ENCODE measurements around the gene FAM118B. TPM values are rescaled to one million over a fixed set of nuclear protein-coding genes. Genes with fewer than 3 reads are reported as not detected.

Gene FAM118B
- total RNA-seq, 1 donor: 38.0 TPM

- no peak overlapping the region for H3K4me3 ChIP-seq (ENCODE audit: low read depth, low read length)
- peak; percentile 94 for DNase-seq (ENCODE audit: low read depth)
- TF ChIP-seq CTCF (IDR thresholded peaks at IDR 0.05; ENCODE audit: insufficient read depth, low read depth, low read length): no peak
Observed at GRCh38 chr11:126284829-126285228, 73.2 kb downstream of the FAM118B start.

GRCh38 chr11:126288237-126288636 is 76.7 kb downstream of the FAM118B start:
- TF ChIP-seq CTCF (IDR thresholded peaks at IDR 0.05; ENCODE audit: insufficient read depth, low read depth, low read length): no peak
- DNase-seq (ENCODE audit: low read depth): no peak
- H3K4me3 ChIP-seq (ENCODE audit: low read depth, low read length): no peak overlapping the region

- no peak overlapping the region for H3K4me3 ChIP-seq (ENCODE audit: low read depth, low read length)
- no peak for DNase-seq (ENCODE audit: low read depth)
- no peak for TF ChIP-seq CTCF (IDR thresholded peaks at IDR 0.05; ENCODE audit: insufficient read depth, low read depth, low read length)
Observed at GRCh38 chr11:126290887-126291286, 79.3 kb downstream of the FAM118B start.

- no peak for TF ChIP-seq CTCF (IDR thresholded peaks at IDR 0.05; ENCODE audit: insufficient read depth, low read depth, low read length)
- no peak for DNase-seq (ENCODE audit: low read depth)
Observed at GRCh38 chr11:126293726-126294125, 82.1 kb downstream of the FAM118B start.

GRCh38 chr11:126297004-126297403 is 85.4 kb downstream of the FAM118B start:
- no peak for TF ChIP-seq CTCF (IDR thresholded peaks at IDR 0.05; ENCODE audit: insufficient read depth, low read depth, low read length)
- no peak overlapping the region for H3K4me3 ChIP-seq (ENCODE audit: low read depth, low read length)
- no peak for DNase-seq (ENCODE audit: low read depth)

More at GRCh38 chr11:126293726-126294125, 82.1 kb downstream of the FAM118B start:
- no peak overlapping the region for H3K4me3 ChIP-seq (ENCODE audit: low read depth, low read length)

GRCh38 chr11:126303623-126304456 is 92.3 kb downstream of the FAM118B start, which contains the start of gene DCPS:
Gene DCPS, plus strand, starts transcription at chr11:126304060. Its CDS starts 21 bp downstream, at chr11:126304081.
- peak within 1 kb of the TSS; percentile 95 for H3K4me3 ChIP-seq (ENCODE audit: low read depth, low read length)
- DNase-seq (ENCODE audit: low read depth): peak; percentile 90
- no peak for TF ChIP-seq CTCF (IDR thresholded peaks at IDR 0.05; ENCODE audit: insufficient read depth, low read depth, low read length)

Data from fibroblast of villous mesenchyme (primary cell).